Astrocyte (in vitro differentiated cells and primary cell): ENCODE results near the gene GTF2F2. TPM values are rescaled to one million over a fixed set of nuclear protein-coding genes. Genes with fewer than 3 reads are reported as not detected.

Experiments used
- DNase-seq: peaks from one replicate; pipeline ENCODE4 v3.0.0-alpha.2; 2010; ENCODE audit warnings: low read depth
- FAIRE-seq: peaks from 2 replicates; lab custom pipeline; 2011; peaks lifted over from hg19 to GRCh38; lab: Jason Lieb, UNC
- H2AFZ ChIP-seq: 2 replicates; pipeline ENCODE4 v1.6.0; 2012; ENCODE audit warnings: low read depth, low read length, inconsistent platforms
- H3K27ac ChIP-seq: 2 replicates; pipeline ENCODE4 v1.5.1; 2011; ENCODE audit warnings: low read depth, low read length, inconsistent platforms
- H3K27me3 ChIP-seq: 2 replicates; pipeline ENCODE4 v1.6.0; 2011; ENCODE audit warnings: low read length, inconsistent platforms; ENCODE audit not compliant: insufficient read depth
- H3K36me3 ChIP-seq: 2 replicates; pipeline ENCODE4 v1.5.1; 2011; ENCODE audit warnings: low read length, inconsistent platforms; ENCODE audit not compliant: insufficient read depth
- H3K4me1 ChIP-seq: 2 replicates; pipeline ENCODE4 v1.5.1; 2011; ENCODE audit warnings: low read length, inconsistent platforms; ENCODE audit not compliant: insufficient read depth
- H3K4me2 ChIP-seq: 2 replicates; pipeline ENCODE4 v1.6.0; 2012; ENCODE audit warnings: low read length, inconsistent platforms
- H3K4me3 ChIP-seq: 2 replicates; pipeline ENCODE4 v1.5.1; 2011; ENCODE audit warnings: low read depth, mild to moderate bottlenecking, low read length, inconsistent platforms; ENCODE audit not compliant: insufficient read depth
- H3K79me2 ChIP-seq: 2 replicates; pipeline ENCODE4 v1.6.0; 2012; ENCODE audit warnings: mild to moderate bottlenecking, low read length, inconsistent platforms; ENCODE audit not compliant: insufficient read depth
- H3K9ac ChIP-seq: 2 replicates; pipeline ENCODE4 v1.6.0; 2012; ENCODE audit warnings: mild to moderate bottlenecking, low read length, inconsistent platforms
- H3K9me3 ChIP-seq: 2 replicates; pipeline ENCODE4 v1.5.1; 2012; ENCODE audit warnings: low read depth, mild to moderate bottlenecking, low read length, inconsistent platforms; ENCODE audit not compliant: insufficient read depth
- H4K20me1 ChIP-seq: 2 replicates; pipeline ENCODE4 v1.6.0; 2012; ENCODE audit warnings: low read length, inconsistent platforms; ENCODE audit not compliant: insufficient read depth
- H3K27ac Mint-ChIP-seq: one replicate; pipeline ENCODE4 v1.8.0; 2021; ENCODE audit warnings: mild to moderate bottlenecking, mixed read lengths; ENCODE audit not compliant: unreplicated experiment
- H3K27me3 Mint-ChIP-seq: one replicate; pipeline ENCODE4 v1.8.0; 2021; ENCODE audit warnings: low read depth, mixed read lengths; ENCODE audit not compliant: unreplicated experiment
- H3K36me3 Mint-ChIP-seq: one replicate; pipeline ENCODE4 v1.8.0; 2021; ENCODE audit warnings: low read depth, mixed read lengths; ENCODE audit not compliant: unreplicated experiment
- H3K4me1 Mint-ChIP-seq: one replicate; pipeline ENCODE4 v1.8.0; 2021; ENCODE audit warnings: low read depth, mixed read lengths; ENCODE audit not compliant: unreplicated experiment
- H3K4me3 Mint-ChIP-seq: one replicate; pipeline ENCODE4 v1.8.0; 2021; ENCODE audit warnings: mild to moderate bottlenecking, moderate library complexity, mixed read lengths; ENCODE audit not compliant: unreplicated experiment
- H3K9me3 Mint-ChIP-seq: one replicate; pipeline ENCODE4 v1.8.0; 2021; ENCODE audit warnings: mild to moderate bottlenecking, mixed read lengths; ENCODE audit not compliant: unreplicated experiment
- EZH2 ChIP-seq: IDR thresholded peaks from 2 replicates; pipeline ENCODE4 v1.6.1; 2012; ENCODE audit warnings: mild to moderate bottlenecking, low read length, inconsistent platforms; ENCODE audit not compliant: insufficient read depth
- total RNA-seq: library from RNA; stranded (reverse); gene quantifications from 2 replicates; pipeline ENCODE4 v1.2.1, GENCODE V29; 2021
- TF ChIP-seq, protein P1 (sequence below): IDR thresholded peaks from 2 replicates; pipeline ENCODE4 v1.5.1; 2011; ENCODE audit warnings: low read depth, mild to moderate bottlenecking, inconsistent platforms, low read length, moderate library complexity; ENCODE audit not compliant: insufficient read depth

The GTF2F2 gene
- total RNA-seq, 1 donor from 2014 or later = 27.8 TPM

DNA sequence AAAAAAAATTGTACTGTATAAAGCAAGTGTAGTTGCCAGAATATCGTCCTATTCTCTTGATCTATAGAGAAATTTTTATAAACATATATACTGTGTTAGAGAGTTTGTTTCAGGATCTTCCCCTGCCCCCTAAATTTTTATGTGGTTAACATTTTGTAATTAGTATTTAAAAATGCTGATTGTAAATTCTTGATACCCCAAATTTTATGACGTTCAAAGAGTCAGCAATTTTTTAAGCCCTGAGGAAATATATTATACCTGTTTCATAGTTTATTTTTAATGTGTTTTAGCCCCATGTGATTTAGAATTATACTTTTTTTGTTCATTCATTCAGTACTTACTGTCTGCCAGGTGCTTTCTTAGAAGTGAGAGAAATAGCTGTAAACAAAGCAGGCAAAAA is 87.8 kb downstream of the GTF2F2 start:
- peaks cover 46% of the 10 kb centered on the region for H3K4me1 Mint-ChIP-seq
- H3K9me3 Mint-ChIP-seq = no peaks in the 10 kb centered on the region
- no peak for DNase-seq
- peaks cover 38% of the 10 kb centered on the region for H3K79me2 ChIP-seq
- H3K4me1 ChIP-seq = peaks cover 28% of the 10 kb centered on the region
- peak overlapping the region; percentile 81 for H3K9ac ChIP-seq
- peak overlapping the region; percentile 21 for H3K4me3 ChIP-seq
- no peaks in the 10 kb centered on the region for H3K27me3 Mint-ChIP-seq
- H3K4me3 Mint-ChIP-seq = peak overlapping the region; percentile 9
- no peak for FAIRE-seq
- H4K20me1 ChIP-seq = no peaks in the 10 kb centered on the region
- peaks cover 16% of the 10 kb centered on the region for H3K36me3 Mint-ChIP-seq
- H3K36me3 ChIP-seq = peaks cover 11% of the 10 kb centered on the region
- H3K4me2 ChIP-seq = peak overlapping the region; percentile 69
- no peak overlapping the region for H2AFZ ChIP-seq
- TF ChIP-seq, protein P1, sequence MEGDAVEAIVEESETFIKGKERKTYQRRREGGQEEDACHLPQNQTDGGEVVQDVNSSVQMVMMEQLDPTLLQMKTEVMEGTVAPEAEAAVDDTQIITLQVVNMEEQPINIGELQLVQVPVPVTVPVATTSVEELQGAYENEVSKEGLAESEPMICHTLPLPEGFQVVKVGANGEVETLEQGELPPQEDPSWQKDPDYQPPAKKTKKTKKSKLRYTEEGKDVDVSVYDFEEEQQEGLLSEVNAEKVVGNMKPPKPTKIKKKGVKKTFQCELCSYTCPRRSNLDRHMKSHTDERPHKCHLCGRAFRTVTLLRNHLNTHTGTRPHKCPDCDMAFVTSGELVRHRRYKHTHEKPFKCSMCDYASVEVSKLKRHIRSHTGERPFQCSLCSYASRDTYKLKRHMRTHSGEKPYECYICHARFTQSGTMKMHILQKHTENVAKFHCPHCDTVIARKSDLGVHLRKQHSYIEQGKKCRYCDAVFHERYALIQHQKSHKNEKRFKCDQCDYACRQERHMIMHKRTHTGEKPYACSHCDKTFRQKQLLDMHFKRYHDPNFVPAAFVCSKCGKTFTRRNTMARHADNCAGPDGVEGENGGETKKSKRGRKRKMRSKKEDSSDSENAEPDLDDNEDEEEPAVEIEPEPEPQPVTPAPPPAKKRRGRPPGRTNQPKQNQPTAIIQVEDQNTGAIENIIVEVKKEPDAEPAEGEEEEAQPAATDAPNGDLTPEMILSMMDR = no peak
- no peak for TF ChIP-seq EZH2
- peak overlapping the region; percentile 94 for H3K27ac Mint-ChIP-seq
- no peaks in the 10 kb centered on the region for H3K9me3 ChIP-seq
- no peaks in the 10 kb centered on the region for H3K27me3 ChIP-seq
- peak overlapping the region; percentile 93 for H3K27ac ChIP-seq

DNA sequence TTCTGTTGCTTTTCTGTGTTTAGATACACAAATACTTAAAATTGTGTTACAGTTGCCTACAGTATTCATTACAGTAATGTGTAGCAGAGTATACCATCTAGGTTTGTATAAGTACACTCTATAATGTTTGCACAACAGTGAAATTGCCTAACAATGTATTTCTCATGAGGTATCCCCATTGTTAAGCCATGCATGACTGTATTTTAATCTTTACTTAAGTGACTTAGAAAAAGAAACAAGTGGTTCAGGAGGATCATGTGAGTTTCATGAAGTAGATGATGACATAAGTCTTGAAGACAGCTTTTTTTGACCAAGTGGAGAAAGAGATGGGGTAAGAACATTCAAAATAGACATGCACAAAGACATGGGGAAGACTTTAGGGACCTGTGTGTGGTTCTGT is 88.9 kb downstream of the GTF2F2 start:
- no peaks in the 10 kb centered on the region for H3K27me3 Mint-ChIP-seq
- Histone ChIP-seq H4K20me1 (no peaks in the 10 kb centered on the region), H3K9ac (no peak overlapping the region), H3K4me1 (peaks cover 28% of the 10 kb centered on the region), H3K27ac (no peak overlapping the region), H3K36me3 (peaks cover 11% of the 10 kb centered on the region), H3K9me3 (no peaks in the 10 kb centered on the region), H3K27me3 (no peaks in the 10 kb centered on the region), H3K4me2 (no peak overlapping the region), H2AFZ (no peak overlapping the region), H3K4me3 (no peak overlapping the region), H3K79me2 (peaks cover 35% of the 10 kb centered on the region)
- H3K4me1 Mint-ChIP-seq = peaks cover 46% of the 10 kb centered on the region
- TF ChIP-seq, protein P1 = no peak
- no peak for TF ChIP-seq EZH2
- H3K4me3 Mint-ChIP-seq = no peak overlapping the region
- DNase-seq (no peak), FAIRE-seq (no peak)
- no peak overlapping the region for H3K27ac Mint-ChIP-seq
- no peaks in the 10 kb centered on the region for H3K9me3 Mint-ChIP-seq
- H3K36me3 Mint-ChIP-seq = peaks cover 17% of the 10 kb centered on the region

DNA sequence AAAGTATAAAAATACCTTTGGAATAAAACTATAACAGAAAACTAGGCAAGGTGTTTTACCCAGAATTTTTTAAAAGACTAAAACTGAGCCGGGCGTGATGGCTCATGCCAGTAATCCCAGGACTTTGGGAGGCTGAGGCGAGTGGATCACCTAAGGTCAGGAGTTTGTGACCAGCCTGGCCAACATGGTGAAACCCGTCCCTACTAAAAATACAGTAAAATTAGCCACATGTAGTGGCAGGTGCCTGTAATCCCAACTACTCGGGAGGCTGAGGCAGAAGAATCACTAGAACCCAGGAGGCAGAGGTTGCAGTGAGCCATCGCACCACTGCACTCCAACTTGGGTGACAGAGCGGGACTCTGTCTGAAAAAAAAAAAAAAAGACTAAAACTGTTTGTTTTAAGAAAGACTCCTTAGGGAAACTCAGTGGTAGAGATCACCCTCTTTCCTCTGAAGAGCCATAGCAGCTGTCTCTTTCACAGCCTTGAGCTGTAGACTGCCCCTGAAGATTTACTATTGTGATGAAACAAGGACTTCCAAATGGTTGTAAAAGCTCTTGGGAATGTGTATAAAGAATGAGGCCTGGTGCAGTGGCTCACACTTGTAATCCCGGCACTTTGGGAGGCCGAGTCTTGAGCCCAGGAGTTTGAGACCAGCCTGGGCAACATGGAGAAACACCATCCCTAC is 95.2 kb downstream of the GTF2F2 start:
- Mint-ChIP-seq H3K4me1 (peaks cover 35% of the 10 kb centered on the region), H3K36me3 (peaks cover 8% of the 10 kb centered on the region), H3K27me3 (no peaks in the 10 kb centered on the region), H3K4me3 (no peak overlapping the region), H3K9me3 (no peaks in the 10 kb centered on the region), H3K27ac (no peak overlapping the region)
- H2AFZ ChIP-seq = no peak overlapping the region
- H3K4me3 ChIP-seq = no peak overlapping the region
- FAIRE-seq = no peak
- H3K9me3 ChIP-seq = no peaks in the 10 kb centered on the region
- no peaks in the 10 kb centered on the region for H3K36me3 ChIP-seq
- peaks cover 31% of the 10 kb centered on the region for H3K79me2 ChIP-seq
- no peak overlapping the region for H3K9ac ChIP-seq
- DNase-seq = no peak
- TF ChIP-seq EZH2 = no peak
- TF ChIP-seq, protein P1 = no peak
- no peaks in the 10 kb centered on the region for H4K20me1 ChIP-seq
- peaks cover 15% of the 10 kb centered on the region for H3K4me1 ChIP-seq
- no peak overlapping the region for H3K4me2 ChIP-seq
- no peak overlapping the region for H3K27ac ChIP-seq
- H3K27me3 ChIP-seq = no peaks in the 10 kb centered on the region
